GM12864 (cell line): ENCODE results near the gene MLST8.

ENCODE experiments used
- DNase-seq: peaks from one replicate; pipeline ENCODE4 v3.0.0-alpha.2; 2011; ENCODE audit warnings: low read depth
- H3K4me3 ChIP-seq: 2 replicates; pipeline ENCODE4 v1.5.1; 2011; ENCODE audit warnings: mild to moderate bottlenecking, low read depth, low read length, control low read depth
- TF ChIP-seq, protein P1 (sequence below): IDR thresholded peaks from 2 replicates; pipeline ENCODE4 v1.5.1; 2011; ENCODE audit warnings: low read depth, mild to moderate bottlenecking, moderate library complexity, low read length, control low read depth, inconsistent platforms; ENCODE audit errors: missing control alignments

Gene MLST8

DNA sequence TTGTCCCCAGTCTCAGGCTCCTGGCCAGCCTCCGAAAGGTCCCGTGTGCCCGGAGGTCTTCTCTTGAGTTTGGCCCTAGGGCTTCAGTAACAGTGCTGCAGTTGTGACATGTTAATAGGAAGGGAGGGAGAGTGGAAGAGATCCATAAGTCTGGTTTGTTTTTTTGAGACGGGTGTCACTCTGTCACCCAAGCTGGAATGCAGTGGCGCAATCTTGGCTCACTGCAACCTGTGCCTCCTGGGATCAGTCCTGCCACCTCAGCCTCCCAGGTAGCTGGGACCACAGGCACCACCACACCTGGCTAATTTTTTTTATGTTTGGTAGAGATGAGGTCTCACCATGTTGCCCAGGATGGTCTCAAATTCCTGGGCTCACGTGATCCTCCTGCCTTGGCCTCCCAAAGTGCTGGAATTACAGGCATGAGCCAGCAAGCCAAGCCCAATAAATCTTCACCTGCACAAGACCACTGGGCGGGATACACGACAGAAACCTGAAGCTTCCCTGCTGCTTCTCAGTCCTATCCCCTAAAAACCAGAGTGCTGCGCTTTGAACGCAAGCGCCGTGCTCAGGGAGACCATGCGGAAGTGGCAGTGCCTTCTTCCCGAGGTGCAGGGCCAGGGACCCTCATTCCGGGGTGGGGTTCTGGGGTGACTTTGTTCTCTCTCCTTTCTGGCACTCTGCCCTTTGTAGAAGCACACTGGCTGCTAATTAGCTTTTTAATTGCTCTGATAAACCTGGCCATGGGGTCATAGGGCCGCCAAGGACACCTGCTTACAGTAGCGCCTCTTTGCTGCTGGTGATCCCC lies 38.8 kb upstream of the MLST8 start:
- DNase-seq = no peak
- H3K4me3 ChIP-seq = no peak overlapping the region
- TF ChIP-seq, protein P1, sequence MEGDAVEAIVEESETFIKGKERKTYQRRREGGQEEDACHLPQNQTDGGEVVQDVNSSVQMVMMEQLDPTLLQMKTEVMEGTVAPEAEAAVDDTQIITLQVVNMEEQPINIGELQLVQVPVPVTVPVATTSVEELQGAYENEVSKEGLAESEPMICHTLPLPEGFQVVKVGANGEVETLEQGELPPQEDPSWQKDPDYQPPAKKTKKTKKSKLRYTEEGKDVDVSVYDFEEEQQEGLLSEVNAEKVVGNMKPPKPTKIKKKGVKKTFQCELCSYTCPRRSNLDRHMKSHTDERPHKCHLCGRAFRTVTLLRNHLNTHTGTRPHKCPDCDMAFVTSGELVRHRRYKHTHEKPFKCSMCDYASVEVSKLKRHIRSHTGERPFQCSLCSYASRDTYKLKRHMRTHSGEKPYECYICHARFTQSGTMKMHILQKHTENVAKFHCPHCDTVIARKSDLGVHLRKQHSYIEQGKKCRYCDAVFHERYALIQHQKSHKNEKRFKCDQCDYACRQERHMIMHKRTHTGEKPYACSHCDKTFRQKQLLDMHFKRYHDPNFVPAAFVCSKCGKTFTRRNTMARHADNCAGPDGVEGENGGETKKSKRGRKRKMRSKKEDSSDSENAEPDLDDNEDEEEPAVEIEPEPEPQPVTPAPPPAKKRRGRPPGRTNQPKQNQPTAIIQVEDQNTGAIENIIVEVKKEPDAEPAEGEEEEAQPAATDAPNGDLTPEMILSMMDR = no peak

DNA sequence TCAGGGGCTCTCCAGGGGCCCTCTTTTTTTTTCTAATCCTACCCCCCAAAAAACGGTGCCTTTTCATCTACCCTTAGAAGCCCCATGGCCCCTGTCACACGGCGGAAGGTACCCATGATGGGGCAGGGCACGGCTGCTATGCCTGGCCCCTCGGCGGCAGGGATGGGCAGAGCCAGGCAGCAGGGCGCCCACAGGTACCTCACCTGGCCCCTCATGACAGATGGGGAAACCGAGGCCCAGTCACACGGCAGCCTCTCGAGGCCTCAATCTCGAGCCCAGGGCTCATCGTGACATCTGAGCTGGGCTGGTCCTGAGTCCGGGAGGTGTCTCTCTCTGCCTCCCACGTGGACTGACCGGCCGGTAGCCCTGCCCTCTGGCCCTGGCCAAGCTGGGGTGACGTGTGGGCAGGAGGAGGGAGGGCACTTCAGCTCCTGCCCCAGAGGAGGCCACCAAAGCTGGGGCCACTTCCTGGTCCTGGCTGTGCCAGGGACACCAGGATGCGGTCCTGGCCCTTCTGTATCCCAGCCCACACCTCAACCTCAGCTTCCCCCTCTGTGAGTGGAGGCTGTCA lies 38.1 kb upstream of the MLST8 start:
- TF ChIP-seq, protein P1 = no peak
- H3K4me3 ChIP-seq = no peak overlapping the region
- no peak for DNase-seq

DNA sequence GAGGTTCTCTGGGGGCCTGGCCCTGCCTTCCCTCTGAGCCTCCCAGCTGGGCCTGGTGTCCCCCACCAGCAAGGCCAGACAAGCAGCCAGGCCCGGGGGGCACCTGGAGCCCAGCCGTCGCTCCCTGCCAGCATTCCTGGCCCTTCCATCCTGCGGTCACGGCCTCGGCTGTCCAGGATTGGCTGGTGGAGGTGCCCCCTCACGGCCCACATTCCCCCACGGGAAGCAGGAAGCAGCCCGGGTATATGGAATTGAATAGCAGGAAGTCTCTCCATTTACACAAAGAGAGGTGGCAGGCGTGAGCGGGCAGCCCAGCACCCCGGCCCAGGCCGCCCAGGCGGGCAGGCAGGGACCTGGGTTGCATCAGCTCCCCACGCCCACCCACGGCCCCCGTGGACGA lies 35.2 kb upstream of the MLST8 start:
- no peak overlapping the region for H3K4me3 ChIP-seq
- TF ChIP-seq, protein P1 = no peak
- DNase-seq = no peak

DNA sequence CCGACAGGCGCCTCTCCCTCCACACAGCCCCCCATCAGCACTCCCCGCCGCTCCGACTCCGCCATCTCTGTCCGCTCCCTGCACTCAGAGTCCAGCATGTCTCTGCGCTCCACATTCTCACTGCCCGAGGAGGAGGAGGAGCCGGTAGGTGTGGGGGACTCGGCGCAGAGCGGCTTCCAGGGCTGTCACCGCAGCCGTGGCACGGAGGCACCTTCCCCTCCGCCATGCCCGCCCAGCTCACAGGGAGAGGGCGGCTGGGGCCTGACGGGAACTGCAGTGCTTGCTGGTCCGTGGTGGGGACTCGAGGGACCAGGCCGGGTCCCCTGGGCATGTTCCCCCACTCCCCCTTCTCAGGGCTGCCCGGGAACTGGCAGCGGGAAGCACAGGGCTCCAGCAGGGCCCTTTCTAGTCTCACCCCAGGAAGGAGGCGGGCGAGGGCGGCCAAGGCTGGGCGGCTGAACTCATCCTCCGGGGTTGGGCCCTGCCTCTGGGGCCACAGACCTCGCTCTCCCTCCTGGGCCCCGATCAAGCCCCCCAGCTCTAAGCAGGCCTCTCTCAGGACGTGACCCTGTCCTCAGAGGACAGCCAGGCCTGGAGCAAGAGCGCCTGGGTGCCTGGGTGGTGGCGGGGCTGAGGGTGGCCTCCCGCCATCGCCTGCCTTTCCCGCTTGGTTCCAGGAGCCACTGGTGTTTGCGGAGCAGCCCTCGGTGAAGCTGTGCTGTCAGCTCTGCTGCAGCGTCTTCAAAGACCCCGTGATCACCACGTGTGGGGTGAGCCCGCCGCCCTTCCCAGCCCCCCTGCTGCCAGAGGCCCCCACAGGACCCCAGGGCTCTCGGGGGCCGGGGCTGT lies 34.4 kb upstream of the MLST8 start:
- no peak for DNase-seq
- TF ChIP-seq, protein P1 = no peak
- H3K4me3 ChIP-seq = no peak overlapping the region

DNA sequence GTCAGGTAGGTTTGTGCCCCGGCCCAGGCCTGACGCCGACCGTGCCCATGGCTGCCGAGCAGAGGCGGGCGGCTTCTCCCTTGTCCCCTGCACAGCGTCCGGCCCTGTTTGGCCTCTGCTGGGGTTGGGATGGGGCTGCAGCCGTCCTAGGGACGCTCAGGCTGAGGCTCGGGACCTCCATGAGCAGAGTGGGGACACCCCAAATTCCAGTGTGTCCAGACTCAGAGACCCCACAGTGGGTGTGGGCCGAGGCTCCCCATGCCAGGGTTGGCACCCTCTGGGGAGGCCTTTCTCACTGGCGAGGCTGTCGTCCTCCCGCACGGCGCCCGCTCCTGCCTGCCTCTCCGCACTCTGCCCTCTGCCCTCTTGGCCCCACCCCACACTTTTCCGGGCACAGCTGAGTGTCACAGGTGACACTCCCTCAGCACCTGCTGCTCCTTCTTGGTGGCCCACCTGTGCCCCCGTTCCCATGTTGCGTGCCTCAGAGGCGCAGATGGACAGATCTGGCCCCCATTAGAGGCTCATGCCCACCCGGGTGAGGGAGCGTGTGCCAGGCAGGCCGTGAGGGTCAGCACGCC lies 33.6 kb upstream of the MLST8 start:
- no peak overlapping the region for H3K4me3 ChIP-seq
- TF ChIP-seq, protein P1 = no peak
- no peak for DNase-seq

DNA sequence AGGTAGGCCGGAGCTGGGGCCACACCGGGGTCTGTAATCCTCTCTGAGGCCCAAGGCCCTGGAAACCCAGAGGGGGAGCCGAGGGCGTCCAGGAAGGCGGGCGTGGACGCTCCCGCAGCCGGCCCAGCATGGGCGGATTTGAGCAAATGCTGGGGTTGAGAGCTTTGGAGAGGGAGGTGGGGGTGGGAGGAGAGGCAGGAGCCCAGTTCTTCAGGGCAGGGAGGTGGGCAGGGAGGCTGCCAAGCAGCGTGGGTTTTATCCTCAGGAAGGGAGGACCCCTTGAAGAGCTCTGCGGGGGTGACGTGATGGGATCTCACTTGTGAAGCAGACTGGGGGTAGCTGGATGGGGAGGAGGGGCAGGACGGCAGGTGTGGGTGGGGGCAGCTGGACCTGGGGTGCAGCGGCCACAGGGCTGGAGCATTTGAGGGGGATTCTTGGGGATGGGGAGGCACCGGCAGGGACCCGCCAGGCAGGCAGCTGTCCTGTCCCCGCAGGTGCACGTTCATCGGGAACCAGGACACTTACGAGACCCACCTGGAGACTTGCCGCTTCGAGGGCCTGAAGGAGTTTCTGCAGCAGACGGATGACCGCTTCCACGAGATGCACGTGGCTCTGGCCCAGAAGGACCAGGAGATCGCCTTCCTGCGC lies 32.4 kb upstream of the MLST8 start:
- no peak overlapping the region for H3K4me3 ChIP-seq
- TF ChIP-seq, protein P1 = no peak
- no peak for DNase-seq
